IMR-90 (cell line): ENCODE results near the gene HOXA2. TPM values are rescaled to one million over a fixed set of nuclear protein-coding genes. Genes with fewer than 3 reads are reported as not detected.
A peak's percentile ranks its signal among the peaks of the same experiment; 100 is the strongest.

Experiments used
- ATAC-seq: fragments of 200-7000 bp; cut with Tn5 transposase; 2 replicates; pipeline ENCODE4 v1.9.1; 2020; ENCODE audit warnings: low read depth, mild to moderate bottlenecking, moderate library complexity
- BruUV-seq: library from RNA; stranded (reverse); fragments of 400-500 nt; replicated peaks from 2 replicates; lab custom pipeline; 2021; lab: Mats Ljungman, UMichigan
- CTCF ChIA-PET: fragments of 300-600 bp; formaldehyde crosslinking; extraction: SDS; loops from one replicate; lab custom pipeline; 2021; ENCODE audit warnings: antibody characterized with exemption; lab: Yijun Ruan, JAX
- POLR2A ChIA-PET: fragments of 300-600 bp; sonication (Branson Sonifier 250); formaldehyde crosslinking; loops from one replicate; lab custom pipeline; 2022; ENCODE audit warnings: antibody characterized with exemption; ENCODE audit not compliant: unreplicated experiment; lab: Charles Lee
- DNase-seq: peaks from one replicate; pipeline ENCODE4 v3.0.0; 2013
- H2AFZ ChIP-seq: replicated peaks from 2 replicates; pipeline ENCODE3; 2013; ENCODE audit warnings: low read length, mild to moderate bottlenecking; ENCODE audit not compliant: poor library complexity
- H2AK5ac ChIP-seq: 2 replicates; pipeline ENCODE4 v1.6.1; 2013; ENCODE audit warnings: low read depth, low read length, inconsistent platforms
- H2AK9ac ChIP-seq: replicated peaks from 2 replicates; pipeline ENCODE3; 2013; ENCODE audit warnings: mild to moderate bottlenecking, low read depth, low read length, moderate library complexity; ENCODE audit not compliant: poor library complexity
- H2BK120ac ChIP-seq: 2 replicates; pipeline ENCODE4 v1.6.1; 2013; ENCODE audit warnings: low read depth, low read length, inconsistent platforms
- H2BK15ac ChIP-seq: 3 replicates; pipeline ENCODE4 v1.6.1; 2013; ENCODE audit warnings: low read depth, low read length, inconsistent platforms
- H2BK20ac ChIP-seq: 2 replicates; pipeline ENCODE4 v1.6.1; 2013; ENCODE audit warnings: low read depth, mild to moderate bottlenecking, inconsistent platforms, low read length, moderate library complexity
- H2BK5ac ChIP-seq: 2 replicates; pipeline ENCODE4 v1.6.1; 2013; ENCODE audit warnings: mild to moderate bottlenecking, low read depth, low read length, inconsistent platforms; ENCODE audit not compliant: poor library complexity, severe bottlenecking
- H3K14ac ChIP-seq: replicated peaks from 2 replicates; pipeline ENCODE4 v1.6.1; 2013; ENCODE audit warnings: low read depth, low read length, inconsistent platforms
- H3K18ac ChIP-seq: 2 replicates; pipeline ENCODE4 v1.6.1; 2013; ENCODE audit warnings: low read depth, low read length, control low read depth
- H3K23ac ChIP-seq: 2 replicates; pipeline ENCODE4 v1.6.1; 2013; ENCODE audit warnings: low read depth, low read length, inconsistent platforms
- H3K27ac ChIP-seq: 2 replicates; pipeline ENCODE4 v1.5.1; 2013; ENCODE audit warnings: mild to moderate bottlenecking, control low read depth, low read length; ENCODE audit not compliant: insufficient read depth
- H3K27me3 ChIP-seq: 2 replicates; pipeline ENCODE4 v1.6.1; 2013; ENCODE audit warnings: low read length; ENCODE audit not compliant: control insufficient read depth, insufficient read depth
- H3K36me3 ChIP-seq: 2 replicates; pipeline ENCODE4 v1.6.1; 2013; ENCODE audit warnings: low read length, mixed read lengths; ENCODE audit not compliant: control insufficient read depth, insufficient read depth
- H3K4ac ChIP-seq: 2 replicates; pipeline ENCODE4 v1.6.1; 2013; ENCODE audit warnings: low read depth, low read length, inconsistent platforms
- H3K4me1 ChIP-seq: 2 replicates; pipeline ENCODE4 v1.6.1; 2013; ENCODE audit warnings: low read length, mixed read lengths; ENCODE audit not compliant: control insufficient read depth, insufficient read depth
- H3K4me2 ChIP-seq: 2 replicates; pipeline ENCODE4 v1.6.1; 2013; ENCODE audit warnings: low read depth, mild to moderate bottlenecking, control low read depth, low read length, moderate library complexity
- H3K4me3 ChIP-seq: 2 replicates; pipeline ENCODE4 v1.5.1; 2013; ENCODE audit warnings: low read depth, mild to moderate bottlenecking, control low read depth, low read length, moderate library complexity; ENCODE audit not compliant: insufficient read depth
- H3K56ac ChIP-seq: 2 replicates; pipeline ENCODE4 v1.6.1; 2013; ENCODE audit warnings: low read length, inconsistent platforms; ENCODE audit not compliant: insufficient read depth; ENCODE audit errors: extremely low read depth
- H3K79me1 ChIP-seq, 2 experiments: 2 replicates each; pipeline ENCODE4 v1.6.1; 2013; ENCODE audit warnings: low read length in 2 of 2, inconsistent platforms in 1 of 2, low read depth in 1 of 2
- H3K9ac ChIP-seq: 2 replicates; pipeline ENCODE4 v1.6.1; 2013; ENCODE audit warnings: low read depth, low read length, control low read depth
- H3K9me1 ChIP-seq: 2 replicates; pipeline ENCODE4 v1.6.1; 2013; ENCODE audit warnings: low read length, inconsistent platforms; ENCODE audit not compliant: insufficient read depth
- H3K9me3 ChIP-seq: 2 replicates; pipeline ENCODE4 v1.6.1; 2013; ENCODE audit warnings: low read length; ENCODE audit not compliant: control insufficient read depth, insufficient read depth
- H4K20me1 ChIP-seq: 2 replicates; pipeline ENCODE4 v1.6.1; 2013; ENCODE audit warnings: low read length, inconsistent platforms; ENCODE audit not compliant: insufficient read depth
- H4K5ac ChIP-seq: 2 replicates; pipeline ENCODE4 v1.6.1; 2013; ENCODE audit warnings: mild to moderate bottlenecking, low read depth, low read length, control low read depth
- H4K8ac ChIP-seq, 2 experiments: 2 replicates each; pipeline ENCODE4 v1.6.1; 2013; ENCODE audit warnings: low read depth in 2 of 2, low read length in 2 of 2, control low read depth in 1 of 2, inconsistent platforms in 1 of 2
- H4K91ac ChIP-seq: 2 replicates; pipeline ENCODE4 v1.6.1; 2013; ENCODE audit warnings: low read depth, low read length, inconsistent platforms; ENCODE audit not compliant: insufficient read depth
- POLR2A ChIP-seq: IDR thresholded peaks from 2 replicates; pipeline ENCODE4 v1.6.1; 2012; ENCODE audit warnings: mild to moderate bottlenecking, low read depth, low read length
- RAD21 ChIP-seq: IDR thresholded peaks from 2 replicates; pipeline ENCODE4 v1.6.1; 2012; ENCODE audit warnings: low read length, improper control_type of control experiment
- WGBS, 2 experiments: methylation state at CpG; one replicate each; pipeline versions ENCODE4 v1.1.5 to v1.1.7; 2013; ENCODE audit warnings: missing lambda C conversion rate in 2 of 2; ENCODE audit not compliant: insufficient read length in 1 of 2; ENCODE audit errors: extremely low coverage in 2 of 2; 5-methylcytosine and 5-hydroxymethylcytosine counted together
- dilution Hi-C: fragments of 300-500 bp; cut with HindIII; formaldehyde crosslinking; loops from one replicate; pipeline ENCODE4 v1.14.3; 2018; ENCODE audit warnings: low sequenced_read_pairs; ENCODE audit not compliant: unreplicated experiment
- in situ Hi-C: fragments of 300-500 bp; cut with MboI; formaldehyde crosslinking; loops from 3 replicates; pipeline ENCODE4 v1.14.3; 2019; ENCODE audit warnings: low sequenced_read_pairs, inconsistent platforms, mixed read lengths
- intact Hi-C: fragments of 100-400 bp; cut with micrococcal nuclease; formaldehyde crosslinking; loops from 2 replicates; pipeline ENCODE4 v1.10.0; 2022
- polyA plus RNA-seq, 3 experiments: library from polyadenylated mRNA; depleted of rRNA; stranded (reverse); fragments of >200 nt; gene quantifications; 2 replicates each; pipeline ENCODE4 v1.2.3, GENCODE V29; 2012; ENCODE audit warnings: low replicate concordance in 1 of 3
- total RNA-seq: library from RNA; depleted of rRNA; stranded (reverse); fragments of >200 nt; gene quantifications from 2 replicates; pipeline ENCODE4 v1.2.3, GENCODE V29; 2012

The HOXA2 gene
- total and polyA plus RNA-seq, 2 of the 4 experiments (the other 2 are of a cell fraction) = 1.6 to 3.9 TPM

DNA sequence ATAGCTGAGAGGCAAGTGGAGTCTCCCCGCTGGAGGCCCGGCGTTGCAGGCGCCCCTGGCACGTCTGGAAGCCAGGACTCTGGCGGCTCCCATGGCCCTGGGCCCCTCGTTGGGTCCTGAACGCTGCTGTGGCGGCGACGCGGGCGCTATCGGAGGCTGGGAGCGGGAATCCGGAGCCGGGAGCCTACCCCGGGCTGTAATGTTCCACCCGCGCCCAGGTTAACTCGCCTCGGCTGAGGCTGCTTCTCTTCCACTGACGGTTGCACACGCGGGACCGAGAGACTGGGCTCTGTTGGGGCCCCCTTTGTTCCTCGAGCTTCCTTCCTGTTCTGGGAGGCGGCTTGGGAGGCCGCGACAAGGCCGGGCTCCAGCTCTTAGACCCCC lies 42.3 kb upstream of the HOXA2 start:
- WGBS, 2 experiments = 2% methylated on average over 26 of the region's 31 CpGs; no CpG with 5 or more reads in 1 of the 2 experiments
- dilution Hi-C loops = no loop called here
- in situ Hi-C loops = loop anchor here (5.0 to 10.0 kb wide), 3 partner anchors 42 to 950 kb away; partner anchors contain the start of gene HOXA2
- Histone ChIP-seq H4K20me1 (no peaks in the 10 kb centered on the region), H2BK20ac (peak overlapping the region; percentile 30; the same call in 1 of the 2 replicates), H3K4me1 (peaks cover 18% of the 10 kb centered on the region), H2BK5ac (peak overlapping the region; percentile 66), H4K5ac (peak overlapping the region; percentile 76; the same call in 1 of the 2 replicates), H3K27me3 (no peaks in the 10 kb centered on the region), H3K9me3 (no peaks in the 10 kb centered on the region), H3K79me1 (peaks cover 9 to 35% of the 10 kb centered on the region in 2 experiments; a peak in 3 of 4 replicates), H3K36me3 (peaks cover 9% of the 10 kb centered on the region), H4K91ac (peak overlapping the region; percentile 76; the same call in 1 of the 2 replicates), H3K9me1 (no peaks in the 10 kb centered on the region), H3K4ac (peak overlapping the region; percentile 79), H3K9ac (peak overlapping the region; percentile 87), H2BK120ac (peak overlapping the region; percentile 73), H3K14ac (peak overlapping the region; percentile 51), H3K4me2 (peak overlapping the region; percentile 83), H2AK5ac (no peak overlapping the region), H3K56ac (peak overlapping the region; percentile 56; the same call in 1 of the 2 replicates), H3K4me3 (peak overlapping the region; percentile 40), H2BK15ac (peak overlapping the region; percentile 33; the same call in 1 of the 3 replicates), H3K18ac (peak overlapping the region; percentile 77; the same call in 1 of the 2 replicates), H4K8ac (peak overlapping the region; percentile 58 to 84), H3K23ac (peak overlapping the region; percentile 86), H2AK9ac (peak overlapping the region; percentile 69), H2AFZ (peak overlapping the region; percentile 90), H3K27ac (peak overlapping the region; percentile 80)
- intact Hi-C loops = loop anchor here (5.0 kb wide), 2 partner anchors 1052 to 1252 kb away; no protein-coding TSS in a partner anchor
- DNase-seq = no peak
- CTCF ChIA-PET = interaction anchor here (0.5 to 1.9 kb wide), 12 partner anchors 8 to 1888 kb away, joined by 3 to 6 read pairs (median 4); partner anchors contain the start of gene HOXA3
- TF ChIP-seq RAD21 = no peak
- TF ChIP-seq POLR2A = peak; percentile 18
- no TSS peak for BruUV-seq
- ATAC-seq = no peak
- POLR2A ChIA-PET = no interaction called here
